Panc1 (cell line): ENCODE results near the gene RTP5. TPM values are rescaled to one million over a fixed set of nuclear protein-coding genes. Genes with fewer than 3 reads are reported as not detected.

Experiments
- ATAC-seq: fragments of 200-7000 bp; cut with Tn5 transposase; 2 replicates; pipeline ENCODE4 v1.9.1; 2020; ENCODE audit warnings: mild to moderate bottlenecking, moderate library complexity
- BruUV-seq: library from RNA; stranded (reverse); fragments of 400-500 nt; replicated peaks from 2 replicates; lab custom pipeline; 2021; lab: Mats Ljungman, UMichigan
- CTCF ChIA-PET: fragments of 300-600 bp; sonication (Branson Sonifier 250); formaldehyde crosslinking; loops from one replicate; lab custom pipeline; 2022; ENCODE audit warnings: antibody characterized with exemption; lab: Charles Lee
- POLR2A ChIA-PET: fragments of 300-600 bp; sonication (Branson Sonifier 250); formaldehyde crosslinking; loops from one replicate; lab custom pipeline; 2022; ENCODE audit warnings: antibody characterized with exemption; lab: Charles Lee
- DNase-seq: peaks from one replicate; pipeline ENCODE4 v3.0.0-alpha.2; 2010; ENCODE audit warnings: low read depth, low spot score
- H3K27ac ChIP-seq: 2 replicates; pipeline ENCODE4 v1.5.1; 2011; ENCODE audit warnings: mild to moderate bottlenecking, low read length, inconsistent platforms
- H3K27me3 ChIP-seq: fragments of 200-500 bp; sonication (Bioruptor generic); 2 replicates; pipeline ENCODE4 v1.6.0; 2014; ENCODE audit warnings: low read length, inconsistent platforms; ENCODE audit not compliant: control insufficient read depth, insufficient read depth
- H3K36me3 ChIP-seq: fragments of 200-500 bp; sonication (Bioruptor generic); 2 replicates; pipeline ENCODE4 v1.5.1; 2014; ENCODE audit warnings: inconsistent platforms, mild to moderate bottlenecking, low read length, moderate library complexity; ENCODE audit not compliant: control insufficient read depth, insufficient read depth
- H3K4me1 ChIP-seq: 2 replicates; pipeline ENCODE4 v1.5.1; 2011; ENCODE audit warnings: inconsistent platforms, mild to moderate bottlenecking, low read length, moderate library complexity; ENCODE audit not compliant: control insufficient read depth, insufficient read depth
- H3K4me3 ChIP-seq, 2 experiments: 2 replicates each; pipeline ENCODE4 v1.5.1; 2011 to 2012; ENCODE audit warnings: low read depth in 2 of 2, low read length in 2 of 2, mild to moderate bottlenecking in 2 of 2, inconsistent platforms in 1 of 2, moderate library complexity in 1 of 2
- H3K9me3 ChIP-seq: fragments of 200-500 bp; sonication (Bioruptor generic); 2 replicates; pipeline ENCODE4 v1.5.1; 2014; ENCODE audit warnings: low read depth, mild to moderate bottlenecking, inconsistent platforms, low read length, moderate library complexity; ENCODE audit not compliant: control insufficient read depth, insufficient read depth
- POLR2AphosphoS5 ChIP-seq: IDR thresholded peaks from 2 replicates; pipeline ENCODE4 v1.6.1; 2012; ENCODE audit warnings: mild to moderate bottlenecking, low read depth, low read length, moderate library complexity
- SIN3A ChIP-seq: IDR thresholded peaks from 2 replicates; pipeline ENCODE4 v1.6.1; 2012; ENCODE audit warnings: low read depth, mild to moderate bottlenecking, low read length, moderate library complexity, borderline replicate concordance; ENCODE audit not compliant: insufficient read depth
- TCF7L2 ChIP-seq: IDR thresholded peaks from 2 replicates; pipeline ENCODE4 v1.6.1; 2011; ENCODE audit warnings: mild to moderate bottlenecking, low read depth, low read length, inconsistent platforms
- in situ Hi-C: cut with HindIII; loops from 2 replicates; pipeline ENCODE4 v1.10.0; 2016; ENCODE audit warnings: low sequenced_read_pairs, low pct_unique_long_range_greater_than_20kb
- intact Hi-C: fragments of 100-400 bp; cut with micrococcal nuclease; formaldehyde crosslinking; loops from one replicate; pipeline ENCODE4 v1.10.0; 2022; ENCODE audit not compliant: unreplicated experiment
- total RNA-seq: library from RNA; stranded (reverse); gene quantifications from one replicate; pipeline ENCODE4 v1.2.1, GENCODE V29; 2021; ENCODE audit not compliant: unreplicated experiment
- TF ChIP-seq, protein P1 (sequence below): fragments of 450-650 bp; IDR thresholded peaks from 2 replicates; pipeline ENCODE4 v1.5.1; 2017; ENCODE audit warnings: mild to moderate bottlenecking
- TF ChIP-seq, protein P2 (sequence below), 2 experiments: IDR thresholded peaks; 2 replicates each; pipeline ENCODE4 v1.6.1; 2011 to 2012; ENCODE audit warnings: low read depth in 2 of 2, control low read depth in 1 of 2, low read length in 1 of 2, mild to moderate bottlenecking in 1 of 2, moderate library complexity in 1 of 2; ENCODE audit not compliant: insufficient read depth in 1 of 2

The RTP5 gene
- total RNA-seq, 1 experiment from 2014 or later = not detected

- H3K4me1 ChIP-seq = no peaks in the 10 kb centered on the region
- H3K36me3 ChIP-seq = no peaks in the 10 kb centered on the region
- no peaks in the 10 kb centered on the region for H3K27me3 ChIP-seq
- in situ Hi-C loops = no loop called here
- H3K9me3 ChIP-seq = no peaks in the 10 kb centered on the region
- no peak for DNase-seq
- no peak overlapping the region for H3K27ac ChIP-seq
- no peak overlapping the region for H3K4me3 ChIP-seq
- intact Hi-C loops = no loop called here
- BruUV-seq = no TSS peak
- ATAC-seq = no peak
- TF ChIP-seq POLR2AphosphoS5 = no peak
- TF ChIP-seq, protein P1, sequence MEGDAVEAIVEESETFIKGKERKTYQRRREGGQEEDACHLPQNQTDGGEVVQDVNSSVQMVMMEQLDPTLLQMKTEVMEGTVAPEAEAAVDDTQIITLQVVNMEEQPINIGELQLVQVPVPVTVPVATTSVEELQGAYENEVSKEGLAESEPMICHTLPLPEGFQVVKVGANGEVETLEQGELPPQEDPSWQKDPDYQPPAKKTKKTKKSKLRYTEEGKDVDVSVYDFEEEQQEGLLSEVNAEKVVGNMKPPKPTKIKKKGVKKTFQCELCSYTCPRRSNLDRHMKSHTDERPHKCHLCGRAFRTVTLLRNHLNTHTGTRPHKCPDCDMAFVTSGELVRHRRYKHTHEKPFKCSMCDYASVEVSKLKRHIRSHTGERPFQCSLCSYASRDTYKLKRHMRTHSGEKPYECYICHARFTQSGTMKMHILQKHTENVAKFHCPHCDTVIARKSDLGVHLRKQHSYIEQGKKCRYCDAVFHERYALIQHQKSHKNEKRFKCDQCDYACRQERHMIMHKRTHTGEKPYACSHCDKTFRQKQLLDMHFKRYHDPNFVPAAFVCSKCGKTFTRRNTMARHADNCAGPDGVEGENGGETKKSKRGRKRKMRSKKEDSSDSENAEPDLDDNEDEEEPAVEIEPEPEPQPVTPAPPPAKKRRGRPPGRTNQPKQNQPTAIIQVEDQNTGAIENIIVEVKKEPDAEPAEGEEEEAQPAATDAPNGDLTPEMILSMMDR = no peak
- TF ChIP-seq, protein P2, sequence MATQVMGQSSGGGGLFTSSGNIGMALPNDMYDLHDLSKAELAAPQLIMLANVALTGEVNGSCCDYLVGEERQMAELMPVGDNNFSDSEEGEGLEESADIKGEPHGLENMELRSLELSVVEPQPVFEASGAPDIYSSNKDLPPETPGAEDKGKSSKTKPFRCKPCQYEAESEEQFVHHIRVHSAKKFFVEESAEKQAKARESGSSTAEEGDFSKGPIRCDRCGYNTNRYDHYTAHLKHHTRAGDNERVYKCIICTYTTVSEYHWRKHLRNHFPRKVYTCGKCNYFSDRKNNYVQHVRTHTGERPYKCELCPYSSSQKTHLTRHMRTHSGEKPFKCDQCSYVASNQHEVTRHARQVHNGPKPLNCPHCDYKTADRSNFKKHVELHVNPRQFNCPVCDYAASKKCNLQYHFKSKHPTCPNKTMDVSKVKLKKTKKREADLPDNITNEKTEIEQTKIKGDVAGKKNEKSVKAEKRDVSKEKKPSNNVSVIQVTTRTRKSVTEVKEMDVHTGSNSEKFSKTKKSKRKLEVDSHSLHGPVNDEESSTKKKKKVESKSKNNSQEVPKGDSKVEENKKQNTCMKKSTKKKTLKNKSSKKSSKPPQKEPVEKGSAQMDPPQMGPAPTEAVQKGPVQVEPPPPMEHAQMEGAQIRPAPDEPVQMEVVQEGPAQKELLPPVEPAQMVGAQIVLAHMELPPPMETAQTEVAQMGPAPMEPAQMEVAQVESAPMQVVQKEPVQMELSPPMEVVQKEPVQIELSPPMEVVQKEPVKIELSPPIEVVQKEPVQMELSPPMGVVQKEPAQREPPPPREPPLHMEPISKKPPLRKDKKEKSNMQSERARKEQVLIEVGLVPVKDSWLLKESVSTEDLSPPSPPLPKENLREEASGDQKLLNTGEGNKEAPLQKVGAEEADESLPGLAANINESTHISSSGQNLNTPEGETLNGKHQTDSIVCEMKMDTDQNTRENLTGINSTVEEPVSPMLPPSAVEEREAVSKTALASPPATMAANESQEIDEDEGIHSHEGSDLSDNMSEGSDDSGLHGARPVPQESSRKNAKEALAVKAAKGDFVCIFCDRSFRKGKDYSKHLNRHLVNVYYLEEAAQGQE (IDR thresholded peaks at IDR 0.05; ENCODE audit: insufficient read depth in 1 of 2, low read depth in 2 of 2, low read length in 1 of 2) = no peak
- TF ChIP-seq TCF7L2 = no peak
- no peak for TF ChIP-seq SIN3A
- ChIA-PET CTCF (no interaction called here), POLR2A (no interaction called here)
Measured at GRCh38 chr2:241902357-241902991, 32.9 kb downstream of the RTP5 start.

- no peak for DNase-seq
- POLR2A ChIA-PET = no interaction called here
- H3K36me3 ChIP-seq = no peaks in the 10 kb centered on the region
- no peaks in the 10 kb centered on the region for H3K9me3 ChIP-seq
- H3K27ac ChIP-seq = no peak overlapping the region
- no TSS peak for BruUV-seq
- intact Hi-C loops (no loop called here), in situ Hi-C loops (no loop called here)
- CTCF ChIA-PET = no interaction called here
- no peaks in the 10 kb centered on the region for H3K4me1 ChIP-seq
- H3K4me3 ChIP-seq = no peak overlapping the region
- H3K27me3 ChIP-seq = no peaks in the 10 kb centered on the region
- ATAC-seq = no peak
- TF ChIP-seq, protein P1 = no peak
- TF ChIP-seq POLR2AphosphoS5 (no peak), SIN3A (no peak), TCF7L2 (no peak)
- TF ChIP-seq, protein P2 (IDR thresholded peaks at IDR 0.05; ENCODE audit: insufficient read depth in 1 of 2, low read depth in 2 of 2, low read length in 1 of 2) = no peak
Measured at GRCh38 chr2:241903121-241904010, 33.8 kb downstream of the RTP5 start.
